GM12865 (cell line): ENCODE measurements around the gene AGBL4.
"Not testable (repeated sequence)": the region's sequence is repeated elsewhere in the genome, so short reads cannot be mapped to it uniquely, and the experiment has no call there.

Experiments used
- DNase-seq: peaks from one replicate; pipeline ENCODE4 v3.0.0; 2010; ENCODE audit warnings: low read depth
- H3K4me3 ChIP-seq: 2 replicates; pipeline ENCODE4 v1.5.1; 2011; ENCODE audit warnings: mild to moderate bottlenecking, low read depth, low read length, control low read depth
- TF ChIP-seq, protein P1 (sequence below): IDR thresholded peaks from 2 replicates; pipeline ENCODE4 v1.5.1; 2011; ENCODE audit warnings: low read length, control low read depth, low read depth, inconsistent platforms; ENCODE audit not compliant: insufficient read depth; ENCODE audit errors: missing control alignments

Gene AGBL4

DNA sequence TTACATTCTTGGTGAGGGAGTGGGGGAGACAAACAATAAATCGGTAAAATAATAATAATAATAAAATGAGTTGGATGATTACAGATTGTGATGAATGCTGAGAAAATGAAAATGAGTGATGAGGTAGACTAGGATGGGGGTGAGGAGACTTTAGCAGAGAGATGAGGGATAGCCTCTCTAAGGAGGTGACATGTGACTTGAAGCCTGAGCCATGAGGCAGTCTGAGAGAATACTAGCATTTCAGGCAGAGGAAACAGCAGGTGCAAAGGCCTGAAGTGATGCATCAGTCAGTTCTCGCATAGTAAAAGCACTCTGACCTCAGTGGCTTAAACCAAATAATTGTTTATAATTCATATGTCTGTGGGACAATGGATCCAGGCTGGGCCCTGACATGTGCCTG is 181.2 kb downstream of the AGBL4 start:
- no peak overlapping the region for H3K4me3 ChIP-seq
- no peak for DNase-seq
- TF ChIP-seq, protein P1, sequence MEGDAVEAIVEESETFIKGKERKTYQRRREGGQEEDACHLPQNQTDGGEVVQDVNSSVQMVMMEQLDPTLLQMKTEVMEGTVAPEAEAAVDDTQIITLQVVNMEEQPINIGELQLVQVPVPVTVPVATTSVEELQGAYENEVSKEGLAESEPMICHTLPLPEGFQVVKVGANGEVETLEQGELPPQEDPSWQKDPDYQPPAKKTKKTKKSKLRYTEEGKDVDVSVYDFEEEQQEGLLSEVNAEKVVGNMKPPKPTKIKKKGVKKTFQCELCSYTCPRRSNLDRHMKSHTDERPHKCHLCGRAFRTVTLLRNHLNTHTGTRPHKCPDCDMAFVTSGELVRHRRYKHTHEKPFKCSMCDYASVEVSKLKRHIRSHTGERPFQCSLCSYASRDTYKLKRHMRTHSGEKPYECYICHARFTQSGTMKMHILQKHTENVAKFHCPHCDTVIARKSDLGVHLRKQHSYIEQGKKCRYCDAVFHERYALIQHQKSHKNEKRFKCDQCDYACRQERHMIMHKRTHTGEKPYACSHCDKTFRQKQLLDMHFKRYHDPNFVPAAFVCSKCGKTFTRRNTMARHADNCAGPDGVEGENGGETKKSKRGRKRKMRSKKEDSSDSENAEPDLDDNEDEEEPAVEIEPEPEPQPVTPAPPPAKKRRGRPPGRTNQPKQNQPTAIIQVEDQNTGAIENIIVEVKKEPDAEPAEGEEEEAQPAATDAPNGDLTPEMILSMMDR, result no peak

DNA sequence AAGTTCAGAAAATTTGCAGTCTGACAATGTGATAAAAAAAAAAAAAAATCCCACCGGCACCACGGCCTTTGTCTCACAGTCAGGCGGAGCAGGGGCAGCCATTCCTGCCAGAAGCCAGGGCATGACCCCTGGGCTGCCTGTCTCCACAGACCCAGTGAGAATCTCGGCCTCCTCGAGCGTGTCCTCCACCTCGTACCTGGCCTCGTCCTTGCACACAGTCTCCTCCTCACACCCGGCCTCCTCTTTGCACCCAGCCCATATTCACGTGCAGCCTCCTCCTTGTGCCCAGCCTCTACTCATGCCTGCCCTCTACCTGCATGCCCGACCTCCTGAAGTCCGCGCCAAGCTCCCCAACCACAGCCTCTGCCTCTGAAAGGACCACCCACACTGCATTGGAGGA is 182.0 kb downstream of the AGBL4 start:
- TF ChIP-seq, protein P1, result no peak
- no peak for DNase-seq
- no peak overlapping the region for H3K4me3 ChIP-seq

DNA sequence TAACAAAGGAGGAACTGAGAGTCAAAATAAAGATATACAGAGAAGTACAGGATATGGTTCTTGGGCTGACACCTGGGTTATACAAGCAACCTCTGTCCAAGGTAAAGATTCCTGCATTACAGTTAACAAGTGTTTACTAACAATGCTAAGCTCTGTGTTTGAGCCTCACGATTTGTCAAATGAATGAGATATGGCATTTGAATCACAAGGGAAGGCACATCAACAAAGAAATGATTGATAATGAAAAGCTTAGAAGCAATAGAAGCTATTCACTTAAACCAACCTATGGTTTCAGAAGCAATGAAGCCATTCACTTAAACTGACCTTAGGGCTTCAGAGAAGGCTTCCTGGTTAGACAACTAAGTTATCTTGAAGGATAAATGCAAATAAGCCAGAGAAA is 199.5 kb downstream of the AGBL4 start:
- H3K4me3 ChIP-seq, result no peak overlapping the region
- DNase-seq, result no peak
- TF ChIP-seq, protein P1, result no peak

DNA sequence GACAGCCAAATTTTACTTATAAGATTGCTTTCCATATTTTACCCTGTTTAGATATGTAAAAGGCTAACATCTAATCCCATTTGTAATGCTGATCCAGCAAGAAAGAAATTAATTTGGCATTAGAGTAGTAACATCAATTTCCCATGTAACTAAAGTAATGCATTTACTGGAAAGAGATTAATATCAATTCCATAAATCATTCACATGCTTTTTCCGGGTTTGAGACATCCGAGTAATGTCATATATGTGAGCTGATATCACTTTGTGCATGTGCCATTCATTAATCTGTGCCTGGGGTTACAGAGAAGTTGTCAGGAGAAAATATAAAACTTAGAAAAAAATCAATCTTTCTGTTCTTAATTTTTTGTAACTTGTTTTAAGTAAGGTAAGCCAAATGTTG is 206.1 kb downstream of the AGBL4 start:
- TF ChIP-seq, protein P1, result no peak
- DNase-seq, result no peak
- no peak overlapping the region for H3K4me3 ChIP-seq

DNA sequence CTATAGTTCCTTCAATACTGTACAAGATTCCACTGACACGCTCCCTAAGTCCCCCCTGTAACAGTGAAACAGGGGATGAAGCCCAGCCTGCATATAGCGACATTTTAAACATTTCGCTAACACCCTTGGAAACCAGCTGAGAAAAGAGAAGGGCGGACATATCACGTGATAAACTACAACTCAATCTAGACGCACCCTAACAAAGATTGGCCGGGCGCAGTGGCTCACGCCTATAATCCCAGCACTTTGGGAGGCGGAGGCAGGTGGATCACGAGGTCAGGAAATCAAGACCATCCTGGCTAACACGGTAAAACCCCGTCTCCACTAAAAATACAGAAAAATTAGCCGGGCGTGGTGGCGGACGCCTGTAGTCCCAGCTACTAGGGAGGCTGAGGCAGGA is 236.7 kb downstream of the AGBL4 start:
- not testable (repeated sequence) for DNase-seq, H3K4me3 ChIP-seq

DNA sequence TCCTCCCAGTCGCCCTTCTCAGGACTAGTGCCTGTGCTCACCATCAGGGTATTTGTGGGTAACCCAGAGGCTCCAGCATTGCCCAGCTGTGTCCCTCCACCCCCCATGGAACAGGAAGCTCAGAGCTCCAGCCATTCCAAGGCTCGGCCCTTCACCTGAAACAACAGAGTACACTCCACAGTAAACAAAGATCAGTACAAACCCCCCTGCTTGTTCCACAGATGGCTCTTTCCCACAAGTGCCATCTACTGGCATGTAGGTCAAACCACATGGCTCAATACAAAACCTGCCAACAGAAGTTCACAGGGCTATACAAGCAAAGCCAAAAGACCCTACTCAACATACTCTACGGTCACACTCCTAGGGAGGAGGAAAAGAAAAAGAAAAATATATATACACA is 258.7 kb downstream of the AGBL4 start:
- no peak overlapping the region for H3K4me3 ChIP-seq
- no peak for DNase-seq
- TF ChIP-seq, protein P1, result no peak

DNA sequence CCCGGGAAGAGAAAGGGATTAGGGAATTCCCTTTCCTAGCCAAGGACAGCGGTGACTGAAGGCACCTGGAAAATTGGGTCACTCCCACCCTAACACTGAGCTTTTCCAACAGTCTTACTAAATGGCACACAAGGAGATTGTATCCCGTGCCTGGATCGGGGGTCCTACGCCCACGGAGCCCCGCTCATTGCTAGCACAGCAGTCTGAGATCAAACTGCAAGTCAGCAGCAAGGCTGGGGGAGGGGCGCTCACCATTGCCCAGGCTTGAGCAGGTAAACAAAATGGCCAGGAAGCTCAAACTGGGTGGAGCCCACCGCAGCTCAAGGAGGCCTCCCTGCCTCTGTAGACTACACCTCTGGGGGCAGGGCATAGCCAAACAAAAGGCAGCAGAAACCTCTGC is 285.6 kb downstream of the AGBL4 start:
- not testable (repeated sequence) for DNase-seq, H3K4me3 ChIP-seq

DNA sequence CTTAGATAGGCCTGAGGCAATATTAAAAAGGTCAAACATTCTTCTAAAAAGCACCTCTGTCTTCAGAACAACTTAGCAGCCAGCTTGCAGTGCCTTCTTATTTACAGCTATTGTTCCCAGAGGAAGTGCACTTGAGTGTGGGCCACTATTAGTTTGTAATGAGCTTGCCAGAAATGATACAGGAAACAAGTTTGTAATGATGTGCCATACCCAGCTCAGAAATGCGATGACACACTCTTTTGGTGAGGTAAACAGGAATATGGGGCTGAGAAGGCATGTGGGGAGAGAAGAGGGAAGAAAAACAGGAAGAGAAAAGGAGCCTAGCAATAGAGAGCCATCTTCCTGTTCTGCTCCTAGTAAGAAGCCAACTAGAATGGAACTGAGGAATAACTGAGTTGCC is 295.4 kb downstream of the AGBL4 start:
- TF ChIP-seq, protein P1, result no peak
- no peak overlapping the region for H3K4me3 ChIP-seq
- no peak for DNase-seq
